Measurements from ENCODE around the gene CEP63.

DNA sequence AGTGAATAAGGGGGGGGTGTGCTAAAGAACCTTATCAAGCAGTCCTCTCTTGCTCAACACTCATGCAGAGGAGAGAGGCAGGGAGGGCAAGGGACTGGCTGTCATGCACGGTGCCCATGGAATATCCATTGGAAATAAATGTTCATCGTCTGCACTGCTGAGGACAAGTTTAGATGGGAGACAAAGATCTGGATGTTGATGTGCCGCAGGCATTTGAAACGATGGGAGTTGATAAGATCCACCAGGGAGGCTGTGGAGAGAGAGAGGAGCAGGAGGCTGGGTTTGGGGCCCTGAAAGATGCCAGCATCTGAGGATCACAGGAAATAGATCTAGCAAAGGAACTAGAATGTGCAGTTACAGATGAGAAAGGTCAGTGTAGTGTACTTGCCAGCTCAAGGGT lies 76.2 kb downstream of the CEP63 start:
- TF ChIP-seq POLR2A (IDR thresholded peaks at IDR 0.05; ENCODE audit: low read depth) (no peak), EP300 (IDR thresholded peaks at IDR 0.05) (no peak)
- TF ChIP-seq, protein P1, sequence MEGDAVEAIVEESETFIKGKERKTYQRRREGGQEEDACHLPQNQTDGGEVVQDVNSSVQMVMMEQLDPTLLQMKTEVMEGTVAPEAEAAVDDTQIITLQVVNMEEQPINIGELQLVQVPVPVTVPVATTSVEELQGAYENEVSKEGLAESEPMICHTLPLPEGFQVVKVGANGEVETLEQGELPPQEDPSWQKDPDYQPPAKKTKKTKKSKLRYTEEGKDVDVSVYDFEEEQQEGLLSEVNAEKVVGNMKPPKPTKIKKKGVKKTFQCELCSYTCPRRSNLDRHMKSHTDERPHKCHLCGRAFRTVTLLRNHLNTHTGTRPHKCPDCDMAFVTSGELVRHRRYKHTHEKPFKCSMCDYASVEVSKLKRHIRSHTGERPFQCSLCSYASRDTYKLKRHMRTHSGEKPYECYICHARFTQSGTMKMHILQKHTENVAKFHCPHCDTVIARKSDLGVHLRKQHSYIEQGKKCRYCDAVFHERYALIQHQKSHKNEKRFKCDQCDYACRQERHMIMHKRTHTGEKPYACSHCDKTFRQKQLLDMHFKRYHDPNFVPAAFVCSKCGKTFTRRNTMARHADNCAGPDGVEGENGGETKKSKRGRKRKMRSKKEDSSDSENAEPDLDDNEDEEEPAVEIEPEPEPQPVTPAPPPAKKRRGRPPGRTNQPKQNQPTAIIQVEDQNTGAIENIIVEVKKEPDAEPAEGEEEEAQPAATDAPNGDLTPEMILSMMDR (IDR thresholded peaks at IDR 0.05): no peak
